HL-60 (cell line): ENCODE results near the gene KLF3.
"Not testable (repeated sequence)": the region's sequence is repeated elsewhere in the genome, so short reads cannot be mapped to it uniquely, and the experiment has no call there.

Source experiments
- DNase-seq, 2 experiments: peaks; one replicate each; pipeline ENCODE4 v3.0.0-alpha.2; 2010 to 2020; ENCODE audit warnings: low read depth in 1 of 2, low spot score in 1 of 2
- H3K27ac ChIP-seq: fragments of 250-450 bp; sonication (Bioruptor Pico); replicated peaks from 2 replicates; pipeline ENCODE4 v1.5.1; 2020; ENCODE audit warnings: mild to moderate bottlenecking, moderate library complexity
- H3K27me3 ChIP-seq: fragments of 250-450 bp; sonication (Bioruptor Pico); 2 replicates; pipeline ENCODE4 v1.5.1; 2021; ENCODE audit warnings: mild to moderate bottlenecking, moderate library complexity; ENCODE audit not compliant: insufficient read depth, poor library complexity, severe bottlenecking
- H3K4me3 ChIP-seq: replicated peaks from 2 replicates; pipeline ENCODE4 v1.5.1; 2011; ENCODE audit warnings: mild to moderate bottlenecking, control low read depth, low read length; ENCODE audit not compliant: insufficient read depth
- GABPA ChIP-seq: IDR thresholded peaks from 2 replicates; pipeline ENCODE4 v1.6.1; 2012; ENCODE audit warnings: low read depth
- POLR2AphosphoS5 ChIP-seq: IDR thresholded peaks from 2 replicates; pipeline ENCODE4 v1.6.1; 2012; ENCODE audit warnings: low read depth
- SPI1 ChIP-seq: IDR thresholded peaks from 2 replicates; pipeline ENCODE4 v1.6.1; 2012; ENCODE audit warnings: low read depth, mild to moderate bottlenecking, borderline replicate concordance
- TF ChIP-seq, protein P1 (sequence below): IDR thresholded peaks from 2 replicates; pipeline ENCODE4 v1.6.1; 2012; ENCODE audit warnings: low read depth; ENCODE audit not compliant: insufficient replicate concordance
- TF ChIP-seq, protein P2 (sequence below): IDR thresholded peaks from one replicate; pipeline ENCODE4 v1.5.1; 2011; ENCODE audit warnings: low read length, control low read depth, inconsistent platforms; ENCODE audit not compliant: insufficient read depth

The KLF3 gene

DNA sequence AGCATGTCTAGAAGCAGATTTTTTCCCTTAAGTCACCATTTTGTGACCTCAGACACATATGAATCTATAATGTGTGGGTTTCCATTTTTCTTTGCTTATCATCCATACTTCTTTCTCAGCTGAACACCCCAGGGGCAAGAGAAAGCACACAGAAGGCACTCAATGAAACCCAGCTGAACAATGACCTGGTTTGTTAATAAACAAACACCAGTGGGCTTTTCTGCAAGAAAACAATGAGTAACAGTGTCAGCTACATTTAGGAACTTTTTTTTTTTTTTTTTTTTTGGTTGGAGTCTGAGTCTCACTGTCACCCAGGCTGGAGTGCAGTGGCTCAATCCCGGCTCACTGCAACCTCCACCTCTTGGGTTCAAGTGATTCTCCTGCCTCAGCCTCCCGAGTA lies 40.7 kb upstream of the KLF3 start:
- H3K27me3 ChIP-seq: no peaks in the 10 kb centered on the region
- no peak for DNase-seq
- H3K4me3 ChIP-seq: no peak overlapping the region
- no peak overlapping the region for H3K27ac ChIP-seq
- no peak for TF ChIP-seq GABPA
- TF ChIP-seq, protein P1, sequence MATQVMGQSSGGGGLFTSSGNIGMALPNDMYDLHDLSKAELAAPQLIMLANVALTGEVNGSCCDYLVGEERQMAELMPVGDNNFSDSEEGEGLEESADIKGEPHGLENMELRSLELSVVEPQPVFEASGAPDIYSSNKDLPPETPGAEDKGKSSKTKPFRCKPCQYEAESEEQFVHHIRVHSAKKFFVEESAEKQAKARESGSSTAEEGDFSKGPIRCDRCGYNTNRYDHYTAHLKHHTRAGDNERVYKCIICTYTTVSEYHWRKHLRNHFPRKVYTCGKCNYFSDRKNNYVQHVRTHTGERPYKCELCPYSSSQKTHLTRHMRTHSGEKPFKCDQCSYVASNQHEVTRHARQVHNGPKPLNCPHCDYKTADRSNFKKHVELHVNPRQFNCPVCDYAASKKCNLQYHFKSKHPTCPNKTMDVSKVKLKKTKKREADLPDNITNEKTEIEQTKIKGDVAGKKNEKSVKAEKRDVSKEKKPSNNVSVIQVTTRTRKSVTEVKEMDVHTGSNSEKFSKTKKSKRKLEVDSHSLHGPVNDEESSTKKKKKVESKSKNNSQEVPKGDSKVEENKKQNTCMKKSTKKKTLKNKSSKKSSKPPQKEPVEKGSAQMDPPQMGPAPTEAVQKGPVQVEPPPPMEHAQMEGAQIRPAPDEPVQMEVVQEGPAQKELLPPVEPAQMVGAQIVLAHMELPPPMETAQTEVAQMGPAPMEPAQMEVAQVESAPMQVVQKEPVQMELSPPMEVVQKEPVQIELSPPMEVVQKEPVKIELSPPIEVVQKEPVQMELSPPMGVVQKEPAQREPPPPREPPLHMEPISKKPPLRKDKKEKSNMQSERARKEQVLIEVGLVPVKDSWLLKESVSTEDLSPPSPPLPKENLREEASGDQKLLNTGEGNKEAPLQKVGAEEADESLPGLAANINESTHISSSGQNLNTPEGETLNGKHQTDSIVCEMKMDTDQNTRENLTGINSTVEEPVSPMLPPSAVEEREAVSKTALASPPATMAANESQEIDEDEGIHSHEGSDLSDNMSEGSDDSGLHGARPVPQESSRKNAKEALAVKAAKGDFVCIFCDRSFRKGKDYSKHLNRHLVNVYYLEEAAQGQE: no peak
- TF ChIP-seq, protein P2, sequence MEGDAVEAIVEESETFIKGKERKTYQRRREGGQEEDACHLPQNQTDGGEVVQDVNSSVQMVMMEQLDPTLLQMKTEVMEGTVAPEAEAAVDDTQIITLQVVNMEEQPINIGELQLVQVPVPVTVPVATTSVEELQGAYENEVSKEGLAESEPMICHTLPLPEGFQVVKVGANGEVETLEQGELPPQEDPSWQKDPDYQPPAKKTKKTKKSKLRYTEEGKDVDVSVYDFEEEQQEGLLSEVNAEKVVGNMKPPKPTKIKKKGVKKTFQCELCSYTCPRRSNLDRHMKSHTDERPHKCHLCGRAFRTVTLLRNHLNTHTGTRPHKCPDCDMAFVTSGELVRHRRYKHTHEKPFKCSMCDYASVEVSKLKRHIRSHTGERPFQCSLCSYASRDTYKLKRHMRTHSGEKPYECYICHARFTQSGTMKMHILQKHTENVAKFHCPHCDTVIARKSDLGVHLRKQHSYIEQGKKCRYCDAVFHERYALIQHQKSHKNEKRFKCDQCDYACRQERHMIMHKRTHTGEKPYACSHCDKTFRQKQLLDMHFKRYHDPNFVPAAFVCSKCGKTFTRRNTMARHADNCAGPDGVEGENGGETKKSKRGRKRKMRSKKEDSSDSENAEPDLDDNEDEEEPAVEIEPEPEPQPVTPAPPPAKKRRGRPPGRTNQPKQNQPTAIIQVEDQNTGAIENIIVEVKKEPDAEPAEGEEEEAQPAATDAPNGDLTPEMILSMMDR: no peak
- no peak for TF ChIP-seq POLR2AphosphoS5
- TF ChIP-seq SPI1: no peak

DNA sequence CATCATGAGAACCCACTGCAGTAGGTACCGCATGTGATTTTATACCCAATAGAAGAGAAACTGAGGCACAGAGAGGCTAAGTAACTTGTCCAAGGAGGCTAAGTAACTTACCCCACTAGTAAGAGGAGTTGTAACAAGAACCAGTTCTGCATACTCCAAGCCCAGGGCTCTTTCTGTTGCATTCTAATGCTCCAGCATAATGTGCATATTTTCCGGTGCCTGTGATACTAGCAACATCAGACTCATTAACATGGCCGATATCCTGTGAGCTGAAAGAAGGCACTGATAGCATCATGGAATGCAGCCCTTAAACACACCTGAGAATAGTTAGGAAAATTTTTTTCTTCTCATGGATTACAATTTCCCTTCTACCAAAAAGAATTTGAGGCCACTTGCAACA lies 39.7 kb upstream of the KLF3 start:
- no peak for DNase-seq
- H3K27me3 ChIP-seq: no peaks in the 10 kb centered on the region
- TF ChIP-seq SPI1 (no peak), GABPA (no peak), POLR2AphosphoS5 (no peak)
- TF ChIP-seq, protein P1: no peak
- TF ChIP-seq, protein P2: no peak
- no peak overlapping the region for H3K27ac ChIP-seq
- H3K4me3 ChIP-seq: no peak overlapping the region

- no peak for DNase-seq
- Histone ChIP-seq H3K27ac (no peak overlapping the region), H3K27me3 (no peaks in the 10 kb centered on the region), H3K4me3 (no peak overlapping the region)
- TF ChIP-seq, protein P2: no peak
- TF ChIP-seq POLR2AphosphoS5: no peak
- TF ChIP-seq SPI1: no peak
- no peak for TF ChIP-seq GABPA
Measured at GRCh38 chr4:38625508-38625907, 38.5 kb upstream of the KLF3 start.

- not testable (repeated sequence) for H3K27me3 ChIP-seq, H3K4me3 ChIP-seq, DNase-seq, H3K27ac ChIP-seq
Measured at GRCh38 chr4:38626901-38627444, 37.0 kb upstream of the KLF3 start.
